Lung (tissue), 12 donors: Measurements from ENCODE around the gene CMTR1. TPM values are rescaled to one million over a fixed set of nuclear protein-coding genes. Genes with fewer than 3 reads are reported as not detected.
"Not testable (repeated sequence)": the region's sequence is repeated elsewhere in the genome, so short reads cannot be mapped to it uniquely, and the experiment has no call there.

Experiments used
- ATAC-seq: fragments of 200-7000 bp; cut with Tn5 transposase; one replicate; pipeline ENCODE4 v1.9.1; 2020; ENCODE audit warnings: moderate number of reproducible peaks; ENCODE audit not compliant: insufficient read depth, low FRiP score
- DNase-seq, 3 donors: peaks; one replicate each; pipeline ENCODE4 v3.0.0-alpha.2; 2013 to 2017
- H3K27ac ChIP-seq, 2 donors: one replicate each; pipeline ENCODE4 v1.5.1; 2013; ENCODE audit warnings: mild to moderate bottlenecking in 2 of 2, moderate library complexity in 2 of 2, control low read depth in 1 of 2, inconsistent platforms in 1 of 2, low read depth in 1 of 2, low read length in 1 of 2
- H3K27me3 ChIP-seq, 3 donors: one replicate each; pipeline ENCODE4 v1.5.1; 2013; ENCODE audit warnings: low read length in 2 of 3; ENCODE audit not compliant: control insufficient read depth in 3 of 3, insufficient read depth in 3 of 3
- H3K36me3 ChIP-seq, 4 donors: one replicate each; pipeline ENCODE4 v1.5.1; 2013; ENCODE audit warnings: low read length in 4 of 4, mild to moderate bottlenecking in 1 of 4, moderate library complexity in 1 of 4; ENCODE audit not compliant: control insufficient read depth in 4 of 4, insufficient read depth in 4 of 4
- H3K4me1 ChIP-seq, 5 donors: one replicate each; pipeline ENCODE4 v1.5.1; 2013; ENCODE audit warnings: low read length in 5 of 5, mild to moderate bottlenecking in 2 of 5, moderate library complexity in 1 of 5; ENCODE audit not compliant: control insufficient read depth in 5 of 5, insufficient read depth in 5 of 5
- H3K4me3 ChIP-seq: one replicate; pipeline ENCODE4 v1.5.1; 2013; ENCODE audit warnings: mild to moderate bottlenecking, control low read depth, moderate library complexity
- H3K9ac ChIP-seq, 2 donors: one replicate each; pipeline ENCODE4 v1.5.1; 2013; ENCODE audit warnings: low read length in 2 of 2, control low read depth in 1 of 2; ENCODE audit not compliant: insufficient read depth in 1 of 2
- H3K9me3 ChIP-seq, 4 donors: one replicate each; pipeline ENCODE4 v1.5.1; 2013; ENCODE audit warnings: low read length in 3 of 4, mild to moderate bottlenecking in 1 of 4, moderate library complexity in 1 of 4; ENCODE audit not compliant: control insufficient read depth in 4 of 4, insufficient read depth in 3 of 4
- WGBS, 2 donors: extraction: QIAGEN DNeasy Blood & Tissue Kit; methylation state at CpG; one replicate each; pipeline ENCODE4 v1.1.7; 2013; 5-methylcytosine and 5-hydroxymethylcytosine counted together
- polyA plus RNA-seq, 2 donors: library from polyadenylated mRNA; stranded (reverse); fragments of 200-250 nt; gene quantifications; one replicate each; pipeline ENCODE4 v1.2.1, GENCODE V29; 2013
- total RNA-seq, 2 donors: library from RNA; depleted of rRNA in 1 of 2; stranded (reverse); fragments of >200 nt in 1 of 2; gene quantifications; one replicate each; pipeline ENCODE4 v1.2.1, GENCODE V29; 2014 to 2021
- TF ChIP-seq, protein P1 (sequence below): IDR thresholded peaks from 2 replicates; pipeline ENCODE4 v1.5.1; 2012; ENCODE audit warnings: mild to moderate bottlenecking; ENCODE audit errors: control extremely low read depth, extremely low read depth
- donor health status: control.
- donor health status: control.
- donor health status: Bipolar disorder and iron deficiency.
- donor health status: healthy.
- donor health status: DM: yes; HTN: yes; CAD: no.

The CMTR1 gene
- total and polyA plus RNA-seq, 4 donors = 18.8 to 39.3 (median 26.6) TPM

DNA sequence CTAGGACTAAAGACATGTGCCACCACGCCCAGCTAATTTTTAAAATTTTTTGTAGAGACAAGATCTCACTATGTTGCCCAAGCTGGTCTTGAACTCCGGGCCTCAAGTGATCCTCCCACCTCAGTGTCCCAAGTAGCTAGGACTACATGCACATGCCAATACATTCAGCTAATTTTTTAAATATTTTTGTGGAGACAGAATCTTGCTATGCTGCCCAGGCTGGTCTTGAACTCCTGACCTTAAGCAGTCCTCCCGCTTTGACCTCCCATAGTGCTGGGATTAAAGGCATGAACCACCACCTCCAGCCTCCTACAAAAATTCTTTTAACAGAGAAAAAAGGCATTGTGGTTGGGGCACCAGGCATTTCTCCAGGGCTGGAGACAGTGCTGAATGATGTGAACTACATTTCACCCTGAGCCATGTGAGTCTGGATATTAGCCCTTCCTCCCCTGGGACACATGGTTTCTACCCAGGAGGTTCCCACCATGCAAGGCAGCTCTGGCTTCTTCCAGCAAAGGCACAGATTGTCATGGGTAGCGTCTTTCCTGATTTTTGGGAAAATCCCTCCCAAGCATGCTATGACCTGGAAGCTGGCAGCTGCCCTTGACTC, 36.3 kb upstream of the CMTR1 start:
- Histone ChIP-seq H3K27ac (no peak overlapping the region), H3K9me3 (no peaks in the 10 kb centered on the region), H3K9ac (no peak overlapping the region), H3K4me3 (no peak overlapping the region), H3K4me1 (peaks cover 0 to 6% (median 0%) of the 10 kb centered on the region in 5 donors), H3K27me3 (no peaks in the 10 kb centered on the region), H3K36me3 (peaks cover 0 to 4% (median 4%) of the 10 kb centered on the region in 4 donors)
- ATAC-seq (no peak), DNase-seq (no peak)
- TF ChIP-seq, protein P1, sequence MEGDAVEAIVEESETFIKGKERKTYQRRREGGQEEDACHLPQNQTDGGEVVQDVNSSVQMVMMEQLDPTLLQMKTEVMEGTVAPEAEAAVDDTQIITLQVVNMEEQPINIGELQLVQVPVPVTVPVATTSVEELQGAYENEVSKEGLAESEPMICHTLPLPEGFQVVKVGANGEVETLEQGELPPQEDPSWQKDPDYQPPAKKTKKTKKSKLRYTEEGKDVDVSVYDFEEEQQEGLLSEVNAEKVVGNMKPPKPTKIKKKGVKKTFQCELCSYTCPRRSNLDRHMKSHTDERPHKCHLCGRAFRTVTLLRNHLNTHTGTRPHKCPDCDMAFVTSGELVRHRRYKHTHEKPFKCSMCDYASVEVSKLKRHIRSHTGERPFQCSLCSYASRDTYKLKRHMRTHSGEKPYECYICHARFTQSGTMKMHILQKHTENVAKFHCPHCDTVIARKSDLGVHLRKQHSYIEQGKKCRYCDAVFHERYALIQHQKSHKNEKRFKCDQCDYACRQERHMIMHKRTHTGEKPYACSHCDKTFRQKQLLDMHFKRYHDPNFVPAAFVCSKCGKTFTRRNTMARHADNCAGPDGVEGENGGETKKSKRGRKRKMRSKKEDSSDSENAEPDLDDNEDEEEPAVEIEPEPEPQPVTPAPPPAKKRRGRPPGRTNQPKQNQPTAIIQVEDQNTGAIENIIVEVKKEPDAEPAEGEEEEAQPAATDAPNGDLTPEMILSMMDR = no peak
- 90 to 92% methylated on average over 4 of the region's 4 CpGs for WGBS, 2 donors

GRCh38 chr6:37399131-37399530, 33.9 kb upstream of the CMTR1 start:
- no peak overlapping the region for H3K9ac ChIP-seq
- DNase-seq (no peak), ATAC-seq (no peak)
- H3K4me3 ChIP-seq = no peak overlapping the region
- H3K27me3 ChIP-seq = no peaks in the 10 kb centered on the region
- TF ChIP-seq, protein P1 = no peak
- H3K9me3 ChIP-seq = no peaks in the 10 kb centered on the region
- no peak overlapping the region for H3K27ac ChIP-seq
- peaks cover 0 to 6% (median 0%) of the 10 kb centered on the region in 5 donors for H3K4me1 ChIP-seq
- peaks cover 0 to 4% (median 0%) of the 10 kb centered on the region in 4 donors for H3K36me3 ChIP-seq

DNA sequence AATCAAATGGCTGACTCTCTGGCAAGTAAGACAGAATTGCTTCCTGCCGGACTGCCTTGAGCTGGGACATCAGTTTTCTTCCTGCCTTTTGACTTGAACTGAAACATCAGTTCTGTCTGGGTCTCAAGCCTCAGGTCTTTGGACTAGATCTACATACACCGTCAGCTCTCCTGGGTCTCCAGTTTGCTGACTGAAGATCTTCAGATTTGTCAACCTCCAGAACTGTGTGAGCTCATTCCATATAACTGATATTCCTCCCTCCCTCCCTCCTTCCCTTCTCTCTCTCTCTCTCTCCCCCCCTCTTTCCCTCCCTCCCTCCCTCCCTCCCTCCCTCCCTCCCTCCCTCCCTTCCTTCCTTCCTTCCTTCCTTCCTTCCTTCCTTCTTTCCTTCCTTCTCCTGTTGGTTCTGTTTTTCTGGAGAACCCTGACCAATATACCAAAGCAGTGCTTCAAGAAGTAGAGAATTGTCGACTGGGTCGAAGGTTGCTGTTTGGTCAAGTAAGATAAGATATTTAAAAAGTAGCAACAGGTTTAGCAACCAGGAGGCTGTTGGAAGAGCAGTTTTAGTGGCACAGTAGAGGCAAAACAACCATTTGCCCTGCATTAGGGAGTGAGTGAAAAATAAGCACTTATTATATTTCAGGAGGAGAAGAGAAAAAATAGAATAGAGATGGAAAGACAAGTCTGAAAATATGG, 33.1 kb upstream of the CMTR1 start:
- DNase-seq (no peak), ATAC-seq (no peak)
- H3K4me1 ChIP-seq = peaks cover 0 to 6% (median 0%) of the 10 kb centered on the region in 5 donors
- H3K9me3 ChIP-seq = no peaks in the 10 kb centered on the region
- TF ChIP-seq, protein P1 = no peak
- no peak overlapping the region for H3K27ac ChIP-seq
- no peak overlapping the region for H3K4me3 ChIP-seq
- no peaks in the 10 kb centered on the region for H3K27me3 ChIP-seq
- 64 to 67% methylated on average over 4 of the region's 4 CpGs for WGBS, 2 donors
- peaks cover 0 to under 1% (median 0%) of the 10 kb centered on the region in 4 donors for H3K36me3 ChIP-seq
- H3K9ac ChIP-seq = no peak overlapping the region

DNA sequence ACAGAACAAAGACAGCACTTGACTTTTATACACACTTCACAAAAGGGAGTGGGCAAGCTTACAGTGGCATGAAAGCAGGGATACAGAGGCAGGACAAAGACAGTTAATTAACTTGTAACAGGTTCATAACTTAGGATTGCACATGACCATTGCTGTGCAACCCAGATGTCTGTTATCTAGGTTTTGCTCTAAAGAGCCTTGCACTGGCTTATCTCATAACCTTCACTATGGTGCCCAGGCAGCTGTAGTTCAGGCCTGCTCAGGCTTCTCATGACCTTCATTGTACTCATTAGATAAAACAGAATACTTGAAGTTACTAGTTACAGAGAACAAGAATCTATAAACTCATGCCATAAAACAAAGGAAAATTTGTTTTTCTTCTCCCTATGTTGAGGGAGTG, 31.4 kb upstream of the CMTR1 start:
- not testable (repeated sequence) for H3K36me3 ChIP-seq, H3K27me3 ChIP-seq, H3K27ac ChIP-seq, H3K9ac ChIP-seq, DNase-seq, H3K4me3 ChIP-seq, H3K9me3 ChIP-seq, H3K4me1 ChIP-seq, ATAC-seq
